Right lobe of liver (tissue), 6 donors: ENCODE measurements around the gene ACOT8. TPM values are rescaled to one million over a fixed set of nuclear protein-coding genes. Genes with fewer than 3 reads are reported as not detected.
"Not testable (repeated sequence)": the region's sequence is repeated elsewhere in the genome, so short reads cannot be mapped to it uniquely, and the experiment has no call there.

Experiments used
- ATAC-seq, 4 donors: fragments of 200-7000 bp; cut with Tn5 transposase; one replicate each; pipeline ENCODE4 v1.9.1; 2020; ENCODE audit warnings: mild to moderate bottlenecking in 4 of 4, moderate library complexity in 4 of 4
- DNase-seq, 3 donors: peaks; one replicate each; pipeline ENCODE4 v3.0.0-alpha.2; 2020
- H3K27ac ChIP-seq, 3 donors: fragments of 200-600 bp; one replicate each; pipeline ENCODE4 v1.8.0; 2022
- H3K27me3 ChIP-seq, 2 donors: fragments of 200-600 bp; one replicate each; pipeline ENCODE4 v1.8.0; 2022
- H3K36me3 ChIP-seq, 4 donors: fragments of 200-600 bp; sonication (generic) in 1 of 4; one replicate each; pipeline versions ENCODE4 v1.5.1 to v1.8.0; 2017 to 2022; ENCODE audit warnings: control low read depth in 1 of 4
- H3K4me1 ChIP-seq, 4 donors: fragments of 200-600 bp; sonication (generic) in 1 of 4; one replicate each; pipeline versions ENCODE4 v1.5.1 to v1.8.0; 2017 to 2022; ENCODE audit warnings: control low read depth in 1 of 4
- H3K4me3 ChIP-seq, 3 donors: fragments of 200-600 bp; one replicate each; pipeline ENCODE4 v1.8.0; 2022
- H3K9me3 ChIP-seq, 4 donors: fragments of 200-600 bp; sonication (generic) in 1 of 4; one replicate each; pipeline versions ENCODE4 v1.5.1 to v1.8.0; 2017 to 2022; ENCODE audit warnings: control low read depth in 1 of 4
- CTCF ChIP-seq, 4 donors: fragments of 200-600 bp in 3 of 4; fragments of 450-650 bp in 1 of 4; IDR thresholded peaks; one replicate each; pipeline versions ENCODE4 v1.5.1 to v1.8.0; 2016 to 2022; ENCODE audit warnings: antibody characterized with exemption in 4 of 4, mild to moderate bottlenecking in 2 of 4
- POLR2A ChIP-seq: fragments of 450-650 bp; IDR thresholded peaks from one replicate; pipeline ENCODE4 v1.6.1; 2017; ENCODE audit warnings: antibody characterized with exemption, mild to moderate bottlenecking
- WGBS: methylation state at CpG from one replicate; pipeline ENCODE4 v1.1.6; 2018; ENCODE audit warnings: low coverage, low lambda C conversion rate; ENCODE audit not compliant: insufficient coverage; ENCODE audit errors: missing lambda C conversion rate; 5-methylcytosine and 5-hydroxymethylcytosine counted together
- intact Hi-C, 2 donors: fragments of 100-400 bp; cut with DNase I; formaldehyde crosslinking; loops; one replicate each; pipeline versions ENCODE4 v1.11.2 to v1.14.1; 2022
- total RNA-seq, 6 experiments: library from RNA; depleted of rRNA in 2 of 6; stranded (reverse); fragments of >200 nt in 2 of 6; fragmentation: NEBNext Ultra II Directional in 3 of 6; extraction: Animal tissue kit (Norgen Biotek cat#: 25700) in 3 of 6; gene quantifications; one replicate each; pipeline versions ENCODE4 v1.1.0 to v1.2.4, GENCODE V29; 2016 to 2023
- donor health status: DM: no; HTN: yes; CAD: no.
- donor health status: DM: no; HTN: no; CAD: no.
- donor health status: DM: no; HTN: no; CAD: no.
- donor health status: DM: no; HTN: yes; CAD: no.
- donor health status: DM: no; HTN: yes; CAD: no.

The ACOT8 gene
- total RNA-seq, 6 experiments from 2014 or later, result 13.9 to 32.1 (median 19.4) TPM

- intact Hi-C loops, result no loop called here
- WGBS, result 87% methylated on average over 6 of the region's 7 CpGs
- H3K4me1 ChIP-seq, result no peaks in the 10 kb centered on the region
- TF ChIP-seq CTCF (IDR thresholded peaks at IDR 0.05), result no peak
- no peak for TF ChIP-seq POLR2A
- DNase-seq (no peak), ATAC-seq (no peak)
- H3K4me3 ChIP-seq, result no peak overlapping the region
- no peaks in the 10 kb centered on the region for H3K9me3 ChIP-seq
- H3K27ac ChIP-seq, result no peak overlapping the region
- H3K27me3 ChIP-seq, result no peaks in the 10 kb centered on the region
- peaks cover 0 to 62% (median 26%) of the 10 kb centered on the region in 4 donors for H3K36me3 ChIP-seq
Measured at GRCh38 chr20:45801851-45802250, 55.3 kb downstream of the ACOT8 start.

GRCh38 chr20:45798935-45799642 lies 58.1 kb downstream of the ACOT8 start:
- peak; percentile 87 to 91 (median 89) for ATAC-seq
- H3K36me3 ChIP-seq, result peaks cover 0 to 61% (median 24%) of the 10 kb centered on the region in 4 donors
- no peak overlapping the region for H3K4me3 ChIP-seq
- TF ChIP-seq CTCF (IDR thresholded peaks at IDR 0.05) (peak; percentile 35 to 80 (median 73)), POLR2A (no peak)
- DNase-seq, result peak in 1 of 3 donors; percentile 55
- no peaks in the 10 kb centered on the region for H3K27me3 ChIP-seq
- H3K9me3 ChIP-seq, result no peaks in the 10 kb centered on the region
- intact Hi-C loops, result loop anchor here in 1 of 2 donors (10.0 kb wide), 1 partner anchor 166 kb away; no protein-coding TSS in a partner anchor
- H3K27ac ChIP-seq, result no peak overlapping the region
- WGBS, result 29% methylated on average over 4 of the region's 4 CpGs
- no peaks in the 10 kb centered on the region for H3K4me1 ChIP-seq

GRCh38 chr20:45797955-45798354 lies 59.2 kb downstream of the ACOT8 start:
- not testable (repeated sequence) for H3K27me3 ChIP-seq, DNase-seq, H3K4me1 ChIP-seq, H3K4me3 ChIP-seq, H3K9me3 ChIP-seq, H3K27ac ChIP-seq, ATAC-seq
- intact Hi-C loops, result loop anchor here in 1 of 2 donors (10.0 kb wide), 1 partner anchor 167 kb away; no protein-coding TSS in a partner anchor
- H3K36me3 ChIP-seq, result peaks cover 0 to 54% (median 15%) of the 10 kb centered on the region in 4 donors
- 90% methylated on average over 2 of the region's 3 CpGs for WGBS

- no CpG with 5 or more reads among the region's 1 CpG for WGBS
- H3K27me3 ChIP-seq, H3K4me3 ChIP-seq, ATAC-seq, DNase-seq, H3K4me1 ChIP-seq, H3K9me3 ChIP-seq, H3K27ac ChIP-seq: not testable (repeated sequence)
- H3K36me3 ChIP-seq, result peaks cover 0 to 50% (median 14%) of the 10 kb centered on the region in 4 donors
- intact Hi-C loops, result loop anchor here in 1 of 2 donors (10.0 kb wide), 1 partner anchor 167 kb away; no protein-coding TSS in a partner anchor
Measured at GRCh38 chr20:45797510-45797909, 59.7 kb downstream of the ACOT8 start.

DNA sequence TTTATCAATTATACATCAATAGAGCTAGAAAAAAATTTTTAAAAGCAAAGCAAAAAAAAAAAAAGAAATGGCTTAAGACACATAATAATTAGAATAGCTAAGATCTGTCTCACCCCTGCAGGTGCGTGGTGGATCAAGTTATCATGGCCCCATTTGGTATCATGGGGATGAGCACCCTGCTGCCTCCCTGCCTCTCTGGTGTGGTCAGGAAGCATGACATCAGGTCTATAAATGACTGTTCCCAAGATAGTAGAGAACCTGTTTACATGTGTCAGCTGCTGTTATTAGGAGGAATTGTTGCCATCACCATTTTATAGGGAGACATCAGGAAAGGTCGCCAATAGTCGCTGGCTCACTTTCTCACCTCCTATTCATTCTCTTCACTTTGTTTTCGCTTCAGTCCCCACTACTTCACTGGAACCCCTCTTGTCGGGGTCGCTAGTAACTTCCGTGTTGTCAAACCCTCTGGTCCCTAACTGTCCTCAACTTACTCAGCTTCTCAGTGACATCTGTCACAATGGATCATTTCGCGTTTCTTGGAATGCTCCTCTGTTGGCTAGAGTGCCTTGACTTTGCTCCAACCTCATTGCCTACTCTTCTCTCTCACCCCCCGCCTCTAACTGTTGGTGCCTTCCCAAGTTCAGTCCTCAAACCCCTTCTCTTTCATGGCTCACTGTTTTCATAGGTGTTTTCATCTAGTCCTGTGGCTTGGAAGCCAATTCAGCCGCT lies 60.7 kb downstream of the ACOT8 start:
- Histone ChIP-seq H3K4me1 (peaks cover 0 to 9% (median 3%) of the 10 kb centered on the region in 4 donors), H3K27me3 (no peaks in the 10 kb centered on the region), H3K4me3 (no peak overlapping the region), H3K36me3 (peaks cover 0 to 39% (median 13%) of the 10 kb centered on the region in 4 donors), H3K9me3 (no peaks in the 10 kb centered on the region), H3K27ac (no peak overlapping the region)
- WGBS, result 94% methylated on average over 11 of the region's 11 CpGs
- no peak for ATAC-seq
- TF ChIP-seq POLR2A, result no peak
- TF ChIP-seq CTCF (IDR thresholded peaks at IDR 0.05), result no peak
- intact Hi-C loops, result loop anchor here in 1 of 2 donors (10.0 kb wide), 1 partner anchor 168 kb away; no protein-coding TSS in a partner anchor
- no peak for DNase-seq
